ENCODE data around the gene TADA3. TPM values are rescaled to one million over a fixed set of nuclear protein-coding genes. Genes with fewer than 3 reads are reported as not detected.

TADA3 gene
- total and polyA plus RNA-seq, 9 of the 15 experiments (the other 6 are each of a cell fraction or from before 2014, with no cell fraction given): 4.1 to 110 (median 74.8) TPM

DNA sequence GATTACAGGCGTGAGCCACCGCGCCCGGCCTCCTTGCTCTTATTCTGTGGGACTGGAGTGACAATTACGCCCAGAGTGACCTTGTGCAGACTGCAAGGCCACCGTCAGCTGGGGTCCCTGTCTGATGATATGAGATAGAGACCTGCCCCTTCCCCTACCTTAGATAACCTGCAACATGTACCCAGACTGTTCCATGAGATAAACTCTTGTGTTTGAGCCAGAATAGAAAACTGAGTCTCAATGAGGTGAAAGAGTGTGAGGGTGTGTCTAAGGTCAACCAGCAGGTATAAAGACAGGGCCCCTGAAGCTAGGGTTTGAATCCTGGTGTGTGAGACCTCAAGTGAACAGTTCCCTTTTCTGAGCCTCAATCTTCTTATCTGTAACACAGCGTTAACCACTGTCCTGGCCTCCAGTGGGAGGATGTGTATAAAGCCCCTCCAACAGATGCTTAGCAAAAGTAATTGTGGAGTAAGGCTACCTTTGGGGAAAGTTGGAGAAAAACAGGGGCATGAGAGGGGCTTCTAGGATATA, 6.0 kb downstream of the TADA3 start:
- POLR2A ChIA-PET: interaction anchor here (0.5 to 2.0 kb wide), 7 partner anchors 9 to 943 kb away, joined by 3 to 12 read pairs (median 3); no protein-coding TSS in a partner anchor
- Histone ChIP-seq H3K4me1 (replicated peaks in 1 of 2; ENCODE audit: control insufficient read depth in 2 of 2, insufficient read depth in 2 of 2, low read length in 2 of 2) (peaks cover 37 to 41% of the 10 kb centered on the region in 2 experiments), H3K9me3 (replicated peaks; ENCODE audit: control insufficient read depth, insufficient read depth, low read depth, low read length) (no peaks in the 10 kb centered on the region), H4K20me1 (replicated peaks; ENCODE audit: control insufficient read depth, insufficient read depth, low read length) (no peaks in the 10 kb centered on the region), H3K9me1 (ENCODE audit: control insufficient read depth, insufficient read depth, low read length) (no peaks in the 10 kb centered on the region), H3K9ac (ENCODE audit: insufficient read depth in 1 of 2, low read depth in 2 of 2, low read length in 2 of 2) (peak overlapping the region; percentile 5 to 27; a peak in 1 of 4 replicates), H3K36me3 (ENCODE audit: control insufficient read depth, insufficient read depth, low read length) (peaks cover 76% of the 10 kb centered on the region), H3K4me3 (no peak overlapping the region), H3K4me2 (ENCODE audit: insufficient read depth, low read length) (peak overlapping the region; percentile 63), H3K27me3 (ENCODE audit: control insufficient read depth in 2 of 2, insufficient read depth in 2 of 2, low read length in 2 of 2) (no peaks in the 10 kb centered on the region), H3K27ac (ENCODE audit: extremely low read depth, low read depth, low read length) (peak overlapping the region; percentile 56), H3K79me2 (ENCODE audit: control insufficient read depth, insufficient read depth, low read length) (peaks cover 11% of the 10 kb centered on the region), H2AFZ (ENCODE audit: low read depth, low read length) (no peak overlapping the region)
- in situ Hi-C loops (cut with MboI) (no loop called here), intact Hi-C loops (cut with micrococcal nuclease) (no loop called here)
- BruUV-seq (replicated peaks): no TSS peak
- DNase-seq (ENCODE audit: extremely low read depth in 1 of 4, low spot score in 3 of 4) (peak; percentile 83 to 90 (median 88)), ATAC-seq (peak; percentile 81), FAIRE-seq (peak; percentile 84)
- CTCF ChIA-PET (ENCODE audit: low intra/inter-chr PET ratio): no interaction called here
- 8% methylated on average over 7 of the region's 7 CpGs for WGBS (ENCODE audit: insufficient coverage, low coverage, missing lambda C conversion rate)
- TF ChIP-seq ZNF3 (CRISPR knock-in tag; IDR thresholded peaks at IDR 0.05) (no peak), PHB (CRISPR knock-in tag; IDR thresholded peaks at IDR 0.05) (no peak), CBX3 (IDR thresholded peaks at IDR 0.05; ENCODE audit: borderline replicate concordance in 1 of 2, low read length in 2 of 2) (no peak), TSC22D4 (tag; IDR thresholded peaks at IDR 0.05) (no peak), STAT5A (IDR thresholded peaks at IDR 0.05; ENCODE audit: borderline replicate concordance, low read length) (0 out of 2 replicates have a peak, but pooled peaks have one; percentile 39), ZKSCAN8 (CRISPR knock-in tag; IDR thresholded peaks at IDR 0.05) (0 out of 2 replicates have a peak, but pooled peaks have one; percentile 18), ZNF668 (CRISPR knock-in tag; IDR thresholded peaks at IDR 0.05) (no peak), DPF2 (IDR thresholded peaks at IDR 0.05) (peak; percentile 85), ZNF224 (CRISPR knock-in tag; IDR thresholded peaks at IDR 0.05) (no peak), CREB1 (IDR thresholded peaks at IDR 0.05) (no peak), CREB1 (CRISPR knock-in tag; IDR thresholded peaks at IDR 0.05) (no peak), ZNF232 (CRISPR knock-in tag; IDR thresholded peaks at IDR 0.05) (no peak), ELF4 (CRISPR knock-in tag; IDR thresholded peaks at IDR 0.05) (no peak), NCOA1 (IDR thresholded peaks at IDR 0.05; ENCODE audit: low read depth) (peak; percentile 59; the same call in 1 of the 2 replicates), PML (IDR thresholded peaks at IDR 0.05; ENCODE audit: low read length) (peak; percentile 68), SOX6 (IDR thresholded peaks at IDR 0.05) (peak; percentile 89), CHCHD3 (CRISPR knock-in tag; IDR thresholded peaks at IDR 0.05) (no peak), HDAC1 (IDR thresholded peaks at IDR 0.05) (peak in 1 of 2 experiments; percentile 61; a peak in 1 of 4 replicates), MAFK (IDR thresholded peaks at IDR 0.05; ENCODE audit: low read length) (no peak), HDGF (IDR thresholded peaks at IDR 0.05) (no peak), KLF16 (IDR thresholded peaks at IDR 0.05) (peak; percentile 60; the same call in 1 of the 2 replicates)
- TF ChIP-seq, protein P1, sequence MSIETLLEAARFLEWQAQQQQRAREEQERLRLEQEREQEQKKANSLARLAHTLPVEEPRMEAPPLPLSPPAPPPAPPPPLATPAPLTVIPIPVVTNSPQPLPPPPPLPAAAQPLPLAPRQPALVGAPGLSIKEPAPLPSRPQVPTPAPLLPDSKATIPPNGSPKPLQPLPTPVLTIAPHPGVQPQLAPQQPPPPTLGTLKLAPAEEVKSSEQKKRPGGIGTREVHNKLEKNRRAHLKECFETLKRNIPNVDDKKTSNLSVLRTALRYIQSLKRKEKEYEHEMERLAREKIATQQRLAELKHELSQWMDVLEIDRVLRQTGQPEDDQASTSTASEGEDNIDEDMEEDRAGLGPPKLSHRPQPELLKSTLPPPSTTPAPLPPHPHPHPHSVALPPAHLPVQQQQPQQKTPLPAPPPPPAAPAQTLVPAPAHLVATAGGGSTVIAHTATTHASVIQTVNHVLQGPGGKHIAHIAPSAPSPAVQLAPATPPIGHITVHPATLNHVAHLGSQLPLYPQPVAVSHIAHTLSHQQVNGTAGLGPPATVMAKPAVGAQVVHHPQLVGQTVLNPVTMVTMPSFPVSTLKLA (conservative IDR thresholded peaks at IDR 0.05): no peak
- TF ChIP-seq, protein P2, sequence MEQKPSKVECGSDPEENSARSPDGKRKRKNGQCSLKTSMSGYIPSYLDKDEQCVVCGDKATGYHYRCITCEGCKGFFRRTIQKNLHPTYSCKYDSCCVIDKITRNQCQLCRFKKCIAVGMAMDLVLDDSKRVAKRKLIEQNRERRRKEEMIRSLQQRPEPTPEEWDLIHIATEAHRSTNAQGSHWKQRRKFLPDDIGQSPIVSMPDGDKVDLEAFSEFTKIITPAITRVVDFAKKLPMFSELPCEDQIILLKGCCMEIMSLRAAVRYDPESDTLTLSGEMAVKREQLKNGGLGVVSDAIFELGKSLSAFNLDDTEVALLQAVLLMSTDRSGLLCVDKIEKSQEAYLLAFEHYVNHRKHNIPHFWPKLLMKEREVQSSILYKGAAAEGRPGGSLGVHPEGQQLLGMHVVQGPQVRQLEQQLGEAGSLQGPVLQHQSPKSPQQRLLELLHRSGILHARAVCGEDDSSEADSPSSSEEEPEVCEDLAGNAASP (IDR thresholded peaks at IDR 0.05): 0 out of 2 replicates have a peak, but pooled peaks have one; percentile 33
- TF ChIP-seq, protein P3, sequence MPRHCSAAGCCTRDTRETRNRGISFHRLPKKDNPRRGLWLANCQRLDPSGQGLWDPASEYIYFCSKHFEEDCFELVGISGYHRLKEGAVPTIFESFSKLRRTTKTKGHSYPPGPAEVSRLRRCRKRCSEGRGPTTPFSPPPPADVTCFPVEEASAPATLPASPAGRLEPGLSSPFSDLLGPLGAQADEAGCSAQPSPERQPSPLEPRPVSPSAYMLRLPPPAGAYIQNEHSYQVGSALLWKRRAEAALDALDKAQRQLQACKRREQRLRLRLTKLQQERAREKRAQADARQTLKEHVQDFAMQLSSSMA (CRISPR knock-in tag; IDR thresholded peaks at IDR 0.05): no peak

All from K562 (cell line).